ENCODE data around the gene IQCN.

DNA sequence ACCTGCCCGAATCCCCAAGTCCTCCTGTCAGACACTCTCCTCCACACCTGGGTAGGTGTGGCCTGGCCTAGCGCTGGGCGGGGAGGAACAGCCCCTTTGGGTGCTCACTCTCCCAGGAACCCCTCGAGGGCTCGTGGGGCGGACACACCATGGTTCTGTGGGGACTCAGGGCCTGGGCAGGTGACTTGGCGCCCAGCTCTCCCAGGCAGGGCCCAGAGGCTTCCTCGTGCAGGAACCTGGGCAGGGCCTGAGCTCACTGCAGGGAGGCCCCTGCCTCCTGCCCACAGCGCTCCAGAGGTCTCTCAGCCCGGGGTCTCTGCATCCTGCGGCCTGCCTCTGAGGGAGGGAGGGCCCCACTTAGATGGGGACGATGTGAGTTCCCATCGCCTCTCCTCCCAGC is 36.7 kb upstream of the IQCN start:
- TF ChIP-seq, protein P1, sequence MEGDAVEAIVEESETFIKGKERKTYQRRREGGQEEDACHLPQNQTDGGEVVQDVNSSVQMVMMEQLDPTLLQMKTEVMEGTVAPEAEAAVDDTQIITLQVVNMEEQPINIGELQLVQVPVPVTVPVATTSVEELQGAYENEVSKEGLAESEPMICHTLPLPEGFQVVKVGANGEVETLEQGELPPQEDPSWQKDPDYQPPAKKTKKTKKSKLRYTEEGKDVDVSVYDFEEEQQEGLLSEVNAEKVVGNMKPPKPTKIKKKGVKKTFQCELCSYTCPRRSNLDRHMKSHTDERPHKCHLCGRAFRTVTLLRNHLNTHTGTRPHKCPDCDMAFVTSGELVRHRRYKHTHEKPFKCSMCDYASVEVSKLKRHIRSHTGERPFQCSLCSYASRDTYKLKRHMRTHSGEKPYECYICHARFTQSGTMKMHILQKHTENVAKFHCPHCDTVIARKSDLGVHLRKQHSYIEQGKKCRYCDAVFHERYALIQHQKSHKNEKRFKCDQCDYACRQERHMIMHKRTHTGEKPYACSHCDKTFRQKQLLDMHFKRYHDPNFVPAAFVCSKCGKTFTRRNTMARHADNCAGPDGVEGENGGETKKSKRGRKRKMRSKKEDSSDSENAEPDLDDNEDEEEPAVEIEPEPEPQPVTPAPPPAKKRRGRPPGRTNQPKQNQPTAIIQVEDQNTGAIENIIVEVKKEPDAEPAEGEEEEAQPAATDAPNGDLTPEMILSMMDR (optimal IDR thresholded peaks at IDR 0.05 in 1 of 3, IDR thresholded peaks at IDR 0.05 in 1 of 3, conservative IDR thresholded peaks at IDR 0.05 in 1 of 3; ENCODE audit: extremely low read depth in 1 of 3, insufficient read depth in 2 of 3, low read length in 3 of 3), result no peak
- TF ChIP-seq EZH2 (IDR thresholded peaks at IDR 0.05; ENCODE audit: low read length), result no peak
